Prostate gland (tissue), 2 donors: Measurements from ENCODE around the gene MIPOL1.

Source experiments
- CTCF ChIP-seq, 4 experiments: fragments of 200-600 bp in 2 of 4; fragments of 450-650 bp in 2 of 4; sonication (generic) in 2 of 4; IDR thresholded peaks; 1 replicate in 3 of 4; 2 replicates in 1 of 4; pipeline ENCODE4 v1.5.1; 2016 to 2019; ENCODE audit warnings: antibody characterized with exemption in 4 of 4, mild to moderate bottlenecking in 2 of 4, moderate library complexity in 2 of 4
- POLR2A ChIP-seq: fragments of 450-650 bp; IDR thresholded peaks from one replicate; pipeline ENCODE4 v1.6.1; 2016; ENCODE audit warnings: antibody characterized with exemption, mild to moderate bottlenecking

GRCh38 chr14:37464192-37464858 lies 266.6 kb downstream of the MIPOL1 start:
- TF ChIP-seq CTCF (IDR thresholded peaks at IDR 0.05) = no peak
- TF ChIP-seq POLR2A = no peak
